Activated CD4-positive, alpha-beta T cell treated with anti-CD3 and anti-CD28 coated beads, Interleukin-2, amount 50 U/mL, for 48 hours (primary cell): ENCODE data around the gene C10orf67.

Source experiments
- DNase-seq, 2 experiments: peaks; one replicate each; pipeline ENCODE4 v3.0.0-alpha.2; 2020

The C10orf67 gene

GRCh38 chr10:23195846-23196600, 148.6 kb downstream of the C10orf67 start:
- no peak for DNase-seq

DNA sequence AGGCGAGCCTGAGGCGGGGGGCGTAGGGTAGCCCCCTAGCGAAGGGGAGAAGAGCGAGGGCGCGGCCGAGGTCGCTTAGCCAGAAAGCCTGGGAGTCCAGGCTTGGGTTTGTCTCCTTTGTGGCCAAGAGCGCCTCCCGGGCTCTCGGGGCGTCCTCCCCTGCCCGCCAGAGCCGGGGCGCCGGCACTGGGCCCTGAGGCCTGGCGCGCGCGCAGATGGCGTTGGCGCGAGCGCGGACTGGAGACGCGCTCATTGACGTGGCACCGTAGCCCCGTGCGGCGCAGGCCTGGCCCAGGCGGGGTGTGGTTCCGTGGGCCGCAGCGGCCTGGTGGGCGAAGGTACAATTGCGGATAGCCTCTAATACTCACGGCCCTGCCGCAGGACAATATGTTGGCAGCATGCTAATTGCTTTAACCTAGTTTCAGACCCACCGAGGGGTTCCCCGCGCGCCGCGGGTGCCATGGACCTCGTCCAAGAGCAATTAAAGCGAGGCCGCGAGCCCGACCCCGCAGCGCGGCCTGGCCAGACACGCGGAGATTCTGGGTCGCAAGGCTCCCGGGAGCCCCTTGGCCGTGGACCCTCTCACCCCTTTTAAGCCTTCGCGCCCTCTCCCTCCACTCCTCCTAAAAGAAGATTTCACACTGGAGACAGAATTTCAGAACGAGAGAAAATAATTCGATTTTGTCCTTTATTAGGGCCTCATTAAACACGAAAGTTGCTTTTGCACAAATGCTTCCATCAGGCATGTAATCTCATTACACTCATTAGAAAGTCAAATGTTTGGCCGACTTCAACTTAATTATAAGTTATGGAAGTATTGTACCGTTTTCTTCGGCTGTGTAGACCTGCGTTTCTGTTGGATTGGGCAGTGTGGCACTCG, 149.4 kb downstream of the C10orf67 start:
- DNase-seq, result no peak

- no peak for DNase-seq
Observed at GRCh38 chr10:23194471-23194965, 150.1 kb downstream of the C10orf67 start.

DNA sequence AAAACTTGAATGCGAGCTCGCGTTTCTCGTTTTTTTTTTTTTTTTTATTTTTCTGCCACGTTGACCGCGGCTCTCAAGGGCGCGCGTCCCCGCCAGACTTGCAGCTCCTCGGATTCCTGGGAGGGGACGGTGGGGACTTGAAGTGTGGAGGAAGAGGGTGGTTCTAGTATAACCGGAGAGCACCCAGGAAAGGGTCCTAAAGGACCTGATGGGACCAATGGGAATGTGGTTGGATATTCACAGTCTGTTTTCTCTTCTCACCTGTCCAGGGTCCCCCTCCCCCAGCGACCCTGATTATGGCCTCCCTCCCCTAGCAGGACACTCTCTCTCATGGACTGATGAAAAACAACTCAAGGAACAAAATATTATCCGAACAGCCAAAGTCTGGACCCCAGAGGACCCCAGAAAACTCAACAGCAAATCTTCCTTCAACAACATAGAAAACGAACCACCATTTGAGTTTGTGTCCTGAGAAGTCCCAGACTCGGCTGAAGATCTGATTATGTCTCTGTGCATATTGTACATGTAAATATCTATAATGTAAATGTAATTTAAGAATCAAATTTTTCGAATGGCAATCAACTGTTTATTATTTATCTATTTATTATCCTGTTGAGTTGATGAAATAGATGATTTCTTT, 151.0 kb downstream of the C10orf67 start:
- no peak for DNase-seq

- DNase-seq, result no peak
Observed at GRCh38 chr10:23192712-23193434, 151.7 kb downstream of the C10orf67 start.

DNA sequence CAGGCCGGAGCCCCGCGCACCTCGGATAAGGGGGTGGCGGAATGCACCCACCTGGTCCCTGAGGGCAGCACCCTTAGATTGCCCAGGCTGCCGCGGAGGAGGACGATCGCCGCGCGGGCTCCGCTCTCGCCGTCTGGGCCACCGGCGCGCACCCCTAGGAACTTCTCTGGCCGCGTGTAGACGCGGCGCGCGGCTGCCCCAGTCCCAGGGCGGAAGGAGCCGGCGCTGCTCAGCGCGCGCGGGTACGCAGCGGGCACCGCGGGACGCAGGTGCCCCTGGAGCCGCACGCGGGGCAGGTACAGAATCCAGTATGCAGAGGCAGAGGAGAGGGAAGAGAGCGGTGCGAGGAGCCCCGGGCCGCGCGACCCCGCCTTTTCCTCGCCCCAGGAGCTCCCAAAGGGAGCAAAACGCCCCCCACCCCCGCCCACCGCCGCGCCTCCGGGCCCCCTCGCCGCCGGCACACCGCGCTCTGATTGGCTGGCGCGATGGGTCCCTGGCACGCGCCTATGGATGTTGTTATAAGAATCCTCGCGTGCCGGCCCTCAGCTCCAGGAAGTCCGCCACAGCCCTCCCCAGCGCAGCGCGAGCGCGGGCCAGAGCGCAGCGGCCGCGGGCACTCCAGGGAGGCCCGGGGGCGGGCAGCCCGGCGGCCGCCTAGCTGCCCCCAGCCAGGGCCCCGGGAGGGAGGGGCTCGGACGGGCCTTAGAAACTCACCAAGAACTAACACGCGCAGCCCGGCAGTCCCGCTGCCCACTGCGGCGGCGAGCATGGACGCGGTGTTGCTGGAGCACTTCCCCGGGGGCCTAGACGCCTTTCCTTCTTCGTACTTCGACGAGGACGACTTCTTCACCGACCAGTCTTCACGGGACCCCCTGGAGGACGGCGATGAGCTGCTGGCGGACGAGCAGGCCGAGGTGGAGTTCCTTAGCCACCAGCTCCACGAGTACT, 152.6 kb downstream of the C10orf67 start, which contains the start of gene PTF1A:
Gene PTF1A, plus strand, starts transcription at position 549 of the 948 bp plus-strand sequence. Its CDS starts 219 bp downstream, at position 768.
- no peak for DNase-seq

DNA sequence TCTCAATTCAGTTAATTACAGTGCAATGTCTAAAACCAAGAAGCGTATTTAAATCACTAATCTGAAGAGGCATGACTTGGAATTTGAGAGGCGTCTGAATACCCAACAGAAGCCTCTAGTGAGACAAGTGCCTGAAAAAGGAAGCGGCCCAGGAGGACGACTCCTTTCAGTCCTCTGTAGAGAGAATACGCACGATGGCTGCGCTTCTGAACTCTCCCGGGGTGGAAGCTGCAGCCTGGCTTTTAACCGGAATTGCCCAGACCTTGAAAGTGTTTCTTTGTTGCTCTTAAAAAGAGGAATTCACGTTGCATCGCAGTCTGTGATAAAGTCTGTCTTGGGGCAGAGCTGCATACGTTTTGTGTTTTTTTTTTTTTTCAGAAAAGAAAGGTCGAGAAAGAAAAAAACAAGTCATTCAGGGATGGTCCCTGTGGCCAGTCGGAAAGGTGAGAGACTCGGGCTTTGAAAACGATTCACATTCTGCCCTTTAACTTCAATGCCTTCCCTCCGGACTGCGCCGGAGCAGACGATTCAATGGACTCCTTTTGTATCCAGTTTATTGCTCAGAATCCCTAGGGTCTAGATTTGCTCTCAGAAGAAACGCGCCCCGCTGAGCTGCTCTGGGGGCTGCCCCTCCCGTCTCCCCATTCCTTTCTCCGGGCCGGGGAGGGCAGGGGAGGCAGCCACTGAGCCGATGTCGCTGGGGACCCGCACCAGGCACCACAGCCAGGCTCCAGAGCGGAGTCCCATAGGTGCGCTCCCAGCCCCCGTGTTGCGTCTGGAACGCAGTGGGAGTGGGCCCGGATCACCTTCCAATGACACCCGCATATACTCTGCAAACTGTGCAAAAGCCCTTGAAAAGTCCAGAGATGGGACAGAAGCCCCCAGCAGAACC, 153.5 kb downstream of the C10orf67 start:
- DNase-seq, result no peak

DNA sequence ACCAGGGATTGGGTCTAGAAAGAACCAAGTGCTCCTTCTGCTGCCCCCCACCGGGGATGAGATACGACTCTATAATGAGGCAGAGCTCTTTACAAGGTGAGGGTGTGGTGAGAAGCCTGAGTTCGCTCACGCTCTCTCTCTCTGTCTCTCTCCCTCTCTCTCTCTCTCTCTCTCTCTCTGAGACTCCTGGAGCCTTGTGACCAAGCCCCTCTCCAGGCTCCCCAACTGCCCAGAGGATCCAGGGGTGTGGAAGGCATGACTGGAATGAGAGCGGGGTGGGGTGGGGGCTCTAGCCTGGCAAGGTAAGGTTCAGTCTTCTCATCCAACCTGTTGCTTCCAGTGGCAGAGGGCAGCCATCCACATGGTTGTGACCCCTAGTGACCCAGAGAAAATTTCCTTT, 155.6 kb downstream of the C10orf67 start:
- DNase-seq, result no peak

- no peak for DNase-seq
Observed at GRCh38 chr10:23187155-23187554, 157.4 kb downstream of the C10orf67 start.

DNA sequence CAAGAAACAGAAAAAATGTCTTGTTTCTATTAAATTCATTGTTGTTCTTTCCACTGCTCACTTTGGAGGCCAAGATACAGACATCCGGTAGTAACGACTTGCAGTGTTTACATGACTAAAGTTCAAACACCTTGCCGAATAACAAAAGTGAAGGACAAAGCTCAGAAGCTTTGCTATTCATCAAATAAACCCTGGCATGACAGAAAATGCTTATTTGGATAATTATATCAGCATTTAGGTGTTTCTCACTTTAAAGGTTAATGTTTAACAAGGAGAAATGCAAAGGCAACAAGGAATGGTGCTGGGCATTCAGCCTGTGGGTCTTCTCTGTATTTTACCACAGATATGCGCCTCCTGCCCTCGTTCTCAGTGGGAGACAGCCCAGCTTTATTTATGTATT, 157.9 kb downstream of the C10orf67 start:
- no peak for DNase-seq

- no peak for DNase-seq
Observed at GRCh38 chr10:23186178-23186577, 158.4 kb downstream of the C10orf67 start.

DNA sequence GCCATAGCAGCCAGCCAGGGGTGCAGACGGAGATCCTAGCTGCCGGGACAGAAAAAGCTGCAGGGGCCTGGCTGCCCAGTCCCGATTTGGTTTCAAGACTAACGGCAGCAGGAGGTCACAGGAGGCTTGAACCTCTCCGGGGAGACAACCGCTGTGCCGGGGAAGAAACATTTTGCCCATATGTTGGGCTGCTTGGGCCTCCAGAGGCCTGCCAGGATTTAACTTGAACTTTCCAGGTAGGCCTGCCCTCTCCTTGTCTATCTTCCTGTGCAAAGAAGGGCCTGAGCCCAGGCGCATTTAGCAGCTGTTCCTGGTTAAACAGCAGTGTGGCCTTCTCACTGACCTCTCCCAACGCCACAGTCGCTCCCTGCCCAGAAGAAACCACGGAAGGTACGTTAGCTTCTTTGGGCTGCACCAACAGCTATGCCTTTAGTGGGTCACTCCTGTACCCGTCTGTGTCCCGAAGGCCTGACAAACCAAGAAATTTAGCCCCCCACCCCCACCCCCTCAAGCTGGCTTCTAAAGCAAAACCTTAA, 169.6 kb downstream of the C10orf67 start:
- no peak for DNase-seq

- DNase-seq, result no peak
Observed at GRCh38 chr10:23174074-23174976, 170.3 kb downstream of the C10orf67 start.

DNA sequence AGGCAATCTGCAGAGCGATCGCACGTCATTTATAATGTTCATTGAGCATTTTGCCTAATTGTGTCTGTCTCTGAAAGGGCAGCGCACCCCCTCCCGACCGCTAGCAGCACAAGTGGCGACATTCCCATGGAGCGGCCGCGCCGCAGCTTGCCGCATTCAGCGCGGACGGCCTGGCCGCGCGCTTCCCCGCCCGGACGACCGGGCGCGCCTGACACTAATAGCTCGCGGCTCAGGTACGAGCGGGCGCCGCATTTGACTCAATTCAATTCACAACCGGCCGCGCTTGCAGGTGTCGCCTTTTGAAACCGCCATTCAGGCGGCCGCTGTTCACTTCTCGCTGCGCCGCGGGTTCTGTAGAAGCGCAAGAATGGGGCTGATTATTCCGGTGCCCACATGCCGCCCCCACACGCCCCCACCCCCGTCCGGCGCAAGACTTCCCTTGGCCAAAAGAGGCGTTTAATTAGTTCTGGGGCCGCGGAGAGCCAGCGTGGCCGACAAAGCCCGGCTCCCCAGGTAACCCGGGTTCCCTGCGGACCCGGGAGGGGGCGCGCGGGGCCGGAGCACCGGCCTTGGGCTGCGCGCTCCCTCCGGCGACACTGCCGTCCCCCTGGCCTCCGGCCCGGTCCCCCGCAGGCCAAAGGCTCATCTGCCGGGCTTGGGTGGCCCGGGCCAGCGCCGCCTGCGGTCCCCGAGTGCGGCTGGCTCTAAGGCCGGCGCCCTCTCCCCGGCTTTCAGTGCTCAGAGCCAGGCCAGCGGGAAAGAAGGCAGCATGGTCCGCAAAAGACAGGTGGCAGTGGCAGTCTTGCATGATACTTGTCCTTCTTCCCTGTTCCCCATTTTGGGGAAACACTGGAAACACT, 171.2 kb downstream of the C10orf67 start:
- DNase-seq, result no peak

DNA sequence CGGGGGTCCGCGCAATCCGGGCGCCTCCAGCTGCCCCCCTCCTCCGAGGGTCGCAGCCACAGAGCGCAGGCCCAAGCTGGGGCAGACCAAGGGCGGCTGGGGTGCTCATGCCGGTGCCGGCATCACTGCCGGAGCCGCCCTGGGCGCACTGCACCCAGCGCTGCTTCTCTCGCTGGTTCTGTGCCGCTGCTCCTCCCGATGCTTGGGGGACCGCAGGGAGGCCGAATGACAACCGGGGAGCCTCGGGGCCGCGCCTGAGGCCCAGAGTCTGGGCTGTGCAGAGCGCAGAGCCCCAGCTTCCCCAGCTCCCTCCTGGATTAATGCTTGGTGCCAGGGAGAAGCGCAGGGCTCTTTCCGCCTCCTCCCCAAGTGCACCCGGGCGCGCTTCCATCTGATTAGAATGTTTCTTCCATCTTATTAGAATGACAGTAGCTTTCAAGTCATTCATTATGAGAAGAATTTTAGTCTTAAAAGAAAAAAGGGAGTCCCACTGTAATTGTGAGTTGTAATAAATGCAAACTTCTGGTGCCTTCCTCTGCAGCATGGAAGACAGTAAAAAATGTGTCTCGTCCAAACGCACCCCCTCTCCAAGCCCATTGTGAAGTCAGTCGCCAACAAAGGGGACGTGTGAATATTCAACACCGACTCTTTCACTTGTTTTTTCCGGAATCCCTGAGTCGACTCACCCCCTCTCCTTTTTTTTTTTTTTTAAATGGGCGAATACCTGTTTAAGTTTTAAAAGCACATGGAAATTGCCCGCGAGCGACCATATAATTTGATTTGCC, 172.0 kb downstream of the C10orf67 start:
- no peak for DNase-seq

- no peak for DNase-seq
Observed at GRCh38 chr10:23171232-23171876, 173.2 kb downstream of the C10orf67 start.
